ENCODE measurements around the gene AVPI1.

Gene AVPI1

DNA sequence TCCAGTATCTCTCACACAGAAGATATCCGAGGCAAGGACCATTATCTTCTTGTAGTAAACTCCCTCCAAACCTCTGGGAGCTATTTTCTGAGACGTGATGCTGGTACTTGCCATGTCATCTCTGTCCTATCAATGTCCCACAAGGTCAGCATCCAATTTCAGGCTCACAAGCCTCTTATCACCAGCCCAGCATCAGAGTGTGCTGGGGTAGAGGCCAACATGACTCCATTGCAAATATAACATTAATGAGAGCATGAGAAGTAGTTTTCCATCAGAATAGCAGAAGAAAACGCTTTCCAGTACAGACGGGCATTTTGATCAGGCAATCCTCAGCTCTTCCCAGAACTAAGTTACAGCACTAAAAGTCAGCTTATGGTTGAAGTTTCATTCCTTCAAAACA, 59.3 kb downstream of the AVPI1 start:
- no peak overlapping the region for H3K4me2 ChIP-seq (ENCODE audit: low read depth, low read length, poor library complexity, severe bottlenecking)

More for the DNA sequence above, 59.3 kb downstream of the AVPI1 start:
- no peaks in the 10 kb centered on the region for H4K20me1 ChIP-seq (ENCODE audit: low read depth, low read length)
- H3K9ac ChIP-seq (ENCODE audit: low read length) = no peak overlapping the region
- no peaks in the 10 kb centered on the region for H3K79me2 ChIP-seq (ENCODE audit: insufficient read depth, low read length)
- H3F3A ChIP-seq (ENCODE audit: insufficient read depth) = no peaks in the 10 kb centered on the region
- H3K9me2 ChIP-seq (replicated peaks; ENCODE audit: insufficient read depth, low read length) = no peaks in the 10 kb centered on the region
- no peak overlapping the region for H3K27ac ChIP-seq (ENCODE audit: low read depth, low read length)
- no peak for TF ChIP-seq EZH2phosphoT487 (conservative IDR thresholded peaks at IDR 0.05; ENCODE audit: low read length)
- TF ChIP-seq, protein P1, sequence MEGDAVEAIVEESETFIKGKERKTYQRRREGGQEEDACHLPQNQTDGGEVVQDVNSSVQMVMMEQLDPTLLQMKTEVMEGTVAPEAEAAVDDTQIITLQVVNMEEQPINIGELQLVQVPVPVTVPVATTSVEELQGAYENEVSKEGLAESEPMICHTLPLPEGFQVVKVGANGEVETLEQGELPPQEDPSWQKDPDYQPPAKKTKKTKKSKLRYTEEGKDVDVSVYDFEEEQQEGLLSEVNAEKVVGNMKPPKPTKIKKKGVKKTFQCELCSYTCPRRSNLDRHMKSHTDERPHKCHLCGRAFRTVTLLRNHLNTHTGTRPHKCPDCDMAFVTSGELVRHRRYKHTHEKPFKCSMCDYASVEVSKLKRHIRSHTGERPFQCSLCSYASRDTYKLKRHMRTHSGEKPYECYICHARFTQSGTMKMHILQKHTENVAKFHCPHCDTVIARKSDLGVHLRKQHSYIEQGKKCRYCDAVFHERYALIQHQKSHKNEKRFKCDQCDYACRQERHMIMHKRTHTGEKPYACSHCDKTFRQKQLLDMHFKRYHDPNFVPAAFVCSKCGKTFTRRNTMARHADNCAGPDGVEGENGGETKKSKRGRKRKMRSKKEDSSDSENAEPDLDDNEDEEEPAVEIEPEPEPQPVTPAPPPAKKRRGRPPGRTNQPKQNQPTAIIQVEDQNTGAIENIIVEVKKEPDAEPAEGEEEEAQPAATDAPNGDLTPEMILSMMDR (IDR thresholded peaks at IDR 0.05; ENCODE audit: insufficient read depth, low read length, poor library complexity, severe bottlenecking) = no peak
- H3K27me3 ChIP-seq (ENCODE audit: low read length) = no peaks in the 10 kb centered on the region
- H3K9me3 ChIP-seq (ENCODE audit: insufficient read depth, low read length) = no peaks in the 10 kb centered on the region
- H3K36me3 ChIP-seq (ENCODE audit: low read length) = no peaks in the 10 kb centered on the region
- H2AFZ ChIP-seq (ENCODE audit: low read depth, low read length, severe bottlenecking) = no peak overlapping the region
- H3K4me3 ChIP-seq (ENCODE audit: insufficient read depth, low read length, poor library complexity, severe bottlenecking) = no peak overlapping the region
